B cell (primary cell): ENCODE results near the gene UMAD1. TPM values are rescaled to one million over a fixed set of nuclear protein-coding genes. Genes with fewer than 3 reads are reported as not detected.

Source experiments
- ATAC-seq: fragments of 200-7000 bp; cut with Tn5 transposase; one replicate; pipeline ENCODE4 v1.10.0; 2021; ENCODE audit warnings: low read depth, mild to moderate bottlenecking, moderate number of reproducible peaks, moderate library complexity
- CTCF ChIA-PET: fragments of 350-600 bp; sonication (Branson Sonifier 250); formaldehyde crosslinking; loops from one replicate; lab custom pipeline; 2021; ENCODE audit warnings: antibody characterized with exemption, inconsistent platforms; lab: Charles Lee
- POLR2A ChIA-PET: fragments of 350-600 bp; sonication (Branson Sonifier 250); formaldehyde crosslinking; loops from one replicate; lab custom pipeline; 2021; ENCODE audit warnings: antibody characterized with exemption; lab: Charles Lee
- DNase-seq: peaks from one replicate; pipeline ENCODE4 v3.0.0; 2013
- H2AFZ ChIP-seq: 2 replicates; pipeline ENCODE4 v1.6.1; 2012; ENCODE audit warnings: mild to moderate bottlenecking, low read depth, low read length; ENCODE audit not compliant: insufficient read depth, poor library complexity, severe bottlenecking
- H3K27ac ChIP-seq, 2 donors: 1 replicate in 1 of 2; 2 replicates in 1 of 2; pipeline ENCODE4 v1.5.1; 2012 to 2013; ENCODE audit warnings: low read length in 2 of 2, mild to moderate bottlenecking in 2 of 2, moderate library complexity in 1 of 2
- H3K27me3 ChIP-seq, 4 experiments: fragments of 200-600 bp in 1 of 4; sonication (generic) in 1 of 4; replicated peaks in 1 of 4; 1 replicate in 2 of 4; 2 replicates in 2 of 4; pipeline versions ENCODE4 v1.6.1 to v1.7.0; 2013 to 2016; ENCODE audit warnings: low read length in 3 of 4, mild to moderate bottlenecking in 2 of 4, mixed read lengths in 1 of 4, moderate library complexity in 1 of 4; ENCODE audit not compliant: insufficient read depth in 4 of 4, control insufficient read depth in 3 of 4; ENCODE audit errors: control extremely low read depth in 1 of 4
- H3K36me3 ChIP-seq, 2 experiments: replicated peaks in 1 of 2; 1 replicate in 1 of 2; 2 replicates in 1 of 2; pipeline versions ENCODE4 v1.6.1 to v1.7.1; 2013; ENCODE audit warnings: low read length in 1 of 2; ENCODE audit not compliant: insufficient read depth in 2 of 2, control insufficient read depth in 1 of 2; ENCODE audit errors: control extremely low read depth in 1 of 2, extremely low read depth in 1 of 2
- H3K4me1 ChIP-seq, 2 donors: fragments of 200-600 bp in 1 of 2; sonication (generic) in 1 of 2; 1 replicate in 1 of 2; 2 replicates in 1 of 2; pipeline versions ENCODE4 v1.5.1 to v1.6.1; 2013 to 2017; ENCODE audit warnings: low read length in 2 of 2; ENCODE audit not compliant: control insufficient read depth in 2 of 2, insufficient read depth in 2 of 2
- H3K4me2 ChIP-seq: replicated peaks from 2 replicates; pipeline ENCODE3; 2012; ENCODE audit warnings: mild to moderate bottlenecking, low read depth, low read length; ENCODE audit not compliant: poor library complexity, severe bottlenecking
- H3K4me3 ChIP-seq, 5 experiments: fragments of 200-600 bp in 1 of 5; sonication (generic) in 1 of 5; 1 replicate in 3 of 5; 2 replicates in 2 of 5; pipeline versions ENCODE4 v1.5.1 to v1.7.0; 2011 to 2016; ENCODE audit warnings: low read length in 4 of 5, mild to moderate bottlenecking in 4 of 5, low read depth in 2 of 5, control low read depth in 1 of 5, moderate library complexity in 1 of 5; ENCODE audit not compliant: insufficient read depth in 1 of 5; ENCODE audit errors: control extremely low read depth in 1 of 5, extremely low read depth in 1 of 5
- H3K79me2 ChIP-seq: fragments of 200-600 bp; sonication (generic); one replicate; pipeline ENCODE4 v1.6.0; 2016; ENCODE audit warnings: low read length; ENCODE audit not compliant: control insufficient read depth, insufficient read depth
- H3K9ac ChIP-seq: fragments of 200-600 bp; sonication (generic); 2 replicates; pipeline ENCODE4 v1.6.1; 2017; ENCODE audit warnings: mild to moderate bottlenecking, low read length, moderate library complexity
- H3K9me3 ChIP-seq, 3 donors: one replicate each; pipeline versions ENCODE4 v1.6.1 to v1.7.1; 2013; ENCODE audit warnings: low read length in 2 of 3; ENCODE audit not compliant: control insufficient read depth in 2 of 3, insufficient read depth in 1 of 3; ENCODE audit errors: control extremely low read depth in 1 of 3
- H4K20me1 ChIP-seq: 2 replicates; pipeline ENCODE4 v1.6.0; 2012; ENCODE audit warnings: mild to moderate bottlenecking, low read length; ENCODE audit not compliant: insufficient read depth, control insufficient read depth, poor library complexity, severe bottlenecking
- H3K27ac Mint-ChIP-seq: one replicate; pipeline ENCODE4 v1.8.0; 2021; ENCODE audit warnings: mixed read lengths
- H3K27me3 Mint-ChIP-seq: one replicate; pipeline ENCODE4 v1.8.0; 2021; ENCODE audit warnings: mixed read lengths
- H3K4me1 Mint-ChIP-seq: one replicate; pipeline ENCODE4 v1.8.0; 2021; ENCODE audit warnings: mixed read lengths
- H3K4me3 Mint-ChIP-seq: one replicate; pipeline ENCODE4 v1.8.0; 2021; ENCODE audit warnings: mixed read lengths
- H3K9me3 Mint-ChIP-seq: one replicate; pipeline ENCODE4 v1.8.0; 2022; ENCODE audit warnings: mixed read lengths; ENCODE audit not compliant: insufficient read depth
- CTCF ChIP-seq: fragments of 200-600 bp; IDR thresholded peaks from one replicate; pipeline ENCODE4 v1.8.0; 2022; ENCODE audit warnings: antibody characterized with exemption, mild to moderate bottlenecking
- EZH2 ChIP-seq: IDR thresholded peaks from 2 replicates; pipeline ENCODE4 v1.6.1; 2012; ENCODE audit warnings: borderline replicate concordance, low read depth, mild to moderate bottlenecking, moderate library complexity, low read length; ENCODE audit not compliant: insufficient read depth, poor library complexity, severe bottlenecking
- WGBS: methylation state at CpG from one replicate; pipeline ENCODE4 v1.1.5; 2013; ENCODE audit warnings: missing lambda C conversion rate; ENCODE audit not compliant: insufficient coverage; 5-methylcytosine and 5-hydroxymethylcytosine counted together
- intact Hi-C: fragments of 100-400 bp; cut with micrococcal nuclease; formaldehyde crosslinking; loops from one replicate; pipeline ENCODE4 v1.10.0; 2022
- polyA plus RNA-seq: library from polyadenylated mRNA; depleted of rRNA; stranded (reverse); fragments of >200 nt; gene quantifications from 2 replicates; pipeline ENCODE4 v1.2.3, GENCODE V29; 2012
- total RNA-seq, 2 donors: library from RNA; stranded (reverse); fragments of 120-200 nt in 1 of 2; gene quantifications; 1 replicate in 1 of 2; 2 replicates in 1 of 2; pipeline versions ENCODE4 v1.2.3 to v1.2.4, GENCODE V29; 2013 to 2022

Gene UMAD1
- total and polyA plus RNA-seq, 2 donors (not counting 1 experiment from before 2014, with no cell fraction given) = 11.6 to 25.9 TPM

- TF ChIP-seq EZH2 = no peak
- TF ChIP-seq CTCF = no peak
- Mint-ChIP-seq H3K27ac (no peak within 1 kb of the TSS), H3K4me3 (no peak within 1 kb of the TSS), H3K9me3 (no peaks in the 10 kb centered on the region), H3K4me1 (peaks cover 11% of the 10 kb centered on the region), H3K27me3 (no peaks in the 10 kb centered on the region)
- ChIA-PET CTCF (interaction anchor here (3.2 kb wide), 1 partner anchor 37 kb away, joined by 13 read pairs; no protein-coding TSS in a partner anchor), POLR2A (no interaction called here)
- Histone ChIP-seq H3K27me3 (no peaks in the 10 kb centered on the region), H3K27ac (no peak within 1 kb of the TSS), H3K4me1 (no peaks in the 10 kb centered on the region), H3K36me3 (no peaks in the 10 kb centered on the region), H3K79me2 (no peaks in the 10 kb centered on the region), H3K9me3 (peaks cover 0 to 10% (median 0%) of the 10 kb centered on the region in 3 donors), H3K4me3 (no peak within 1 kb of the TSS), H3K4me2 (no peak within 1 kb of the TSS), H4K20me1 (no peaks in the 10 kb centered on the region), H3K9ac (no peak within 1 kb of the TSS), H2AFZ (no peak within 1 kb of the TSS)
- DNase-seq = no peak
- WGBS = no CpG with 5 or more reads among the region's 1 CpG
- intact Hi-C loops = no loop called here
- ATAC-seq = no peak
These were observed 77.9 kb downstream of the UMAD1 start, which contains the start of gene RPA3 for GRCh38 chr7:7718492-7718891. Gene RPA3, minus strand, starts transcription at chr7:7718607. Its CDS starts 78,189 bp downstream, at chr7:7640418.

GRCh38 chr7:7719236-7719635, 78.7 kb downstream of the UMAD1 start:
- ATAC-seq = peak; percentile 58
- H3K4me3 Mint-ChIP-seq = no peak overlapping the region
- Histone ChIP-seq H3K4me1 (no peaks in the 10 kb centered on the region), H3K79me2 (no peaks in the 10 kb centered on the region), H3K36me3 (no peaks in the 10 kb centered on the region), H3K27ac (no peak overlapping the region), H3K4me2 (no peak overlapping the region), H3K4me3 (no peak overlapping the region), H3K9ac (no peak overlapping the region), H4K20me1 (no peaks in the 10 kb centered on the region), H3K27me3 (no peaks in the 10 kb centered on the region), H3K9me3 (peaks cover 0 to 10% (median 0%) of the 10 kb centered on the region in 3 donors), H2AFZ (no peak overlapping the region)
- H3K9me3 Mint-ChIP-seq = no peaks in the 10 kb centered on the region
- POLR2A ChIA-PET = no interaction called here
- WGBS = 67% methylated on average over 1 of the region's 2 CpGs
- H3K27me3 Mint-ChIP-seq = no peaks in the 10 kb centered on the region
- TF ChIP-seq CTCF = no peak
- TF ChIP-seq EZH2 = no peak
- H3K27ac Mint-ChIP-seq = no peak overlapping the region
- DNase-seq = no peak
- intact Hi-C loops = no loop called here
- H3K4me1 Mint-ChIP-seq = peaks cover 11% of the 10 kb centered on the region
- CTCF ChIA-PET = interaction anchor here (0.9 to 3.2 kb wide), 3 partner anchors 9 to 38 kb away, joined by 3 to 13 read pairs (median 4); no protein-coding TSS in a partner anchor
